NCI-H2227 (cell line): ENCODE results near the gene PCDH9.
"Not testable (repeated sequence)": the region's sequence is repeated elsewhere in the genome, so short reads cannot be mapped to it uniquely, and the experiment has no call there.

ENCODE experiments used
- DNase-seq: peaks from one replicate; lab custom pipeline; 2025; ENCODE audit not compliant: unreplicated experiment; lab: John Stamatoyannopoulos, UW

The PCDH9 gene

DNA sequence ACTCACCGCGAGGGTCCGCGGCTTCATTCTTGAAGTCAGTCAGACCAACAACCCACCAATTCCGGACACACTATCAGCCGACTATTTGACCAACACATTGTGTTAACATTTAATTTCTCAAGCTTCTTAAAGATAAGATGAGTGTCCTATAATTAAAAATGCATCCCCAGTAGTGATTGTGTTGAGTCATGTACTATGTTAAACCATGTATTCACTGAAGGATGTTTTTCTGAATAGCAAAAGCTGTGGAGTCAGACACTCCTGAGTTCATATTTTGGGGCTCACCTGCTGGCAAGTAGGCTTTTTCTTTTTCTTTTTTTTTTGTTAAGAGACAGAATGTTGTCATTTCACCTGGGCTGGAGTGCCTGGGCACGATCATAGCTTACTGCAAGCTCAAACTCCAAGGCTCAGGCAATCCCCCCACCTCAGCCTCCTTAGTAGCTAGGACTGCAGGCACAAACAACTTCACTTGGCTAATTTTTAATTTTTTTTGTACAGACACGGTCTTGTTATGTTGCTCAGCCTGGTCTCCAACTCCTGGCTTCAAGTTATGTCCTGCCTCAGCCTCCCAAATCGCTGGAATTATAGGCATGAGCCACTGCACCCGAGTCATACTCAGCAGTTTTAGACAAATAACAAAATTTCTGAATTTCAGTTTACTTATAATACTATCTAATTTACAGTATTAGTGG is 606.9 kb downstream of the PCDH9 start:
- DNase-seq: no peak

DNA sequence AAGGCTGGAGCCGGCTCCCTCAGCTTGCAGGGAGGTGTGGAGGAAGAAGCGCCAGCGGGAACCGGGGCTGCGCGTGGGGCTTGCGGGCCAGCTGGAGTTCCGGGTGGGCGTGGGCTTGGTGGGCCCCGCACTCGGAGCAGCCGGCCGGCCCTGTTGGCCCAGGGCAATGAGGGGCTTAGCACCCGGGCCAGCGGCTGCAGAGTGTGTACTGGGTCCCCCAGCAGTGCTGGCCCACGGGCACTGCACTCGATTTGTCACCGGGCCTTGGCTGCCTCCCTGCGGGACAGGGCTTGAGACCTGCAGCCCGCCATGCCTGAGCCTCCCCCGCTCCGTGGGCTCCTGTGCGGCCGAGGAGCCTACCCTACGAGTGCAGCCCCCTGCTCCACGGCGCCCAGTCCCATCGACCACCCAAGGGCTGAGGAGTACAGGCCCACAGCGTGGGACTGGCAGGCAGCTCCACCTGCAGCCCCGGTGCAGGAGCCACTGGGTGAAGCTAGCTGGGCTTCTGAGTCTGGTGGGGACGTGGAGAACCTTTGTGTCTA is 608.2 kb downstream of the PCDH9 start:
- not testable (repeated sequence) for DNase-seq

DNA sequence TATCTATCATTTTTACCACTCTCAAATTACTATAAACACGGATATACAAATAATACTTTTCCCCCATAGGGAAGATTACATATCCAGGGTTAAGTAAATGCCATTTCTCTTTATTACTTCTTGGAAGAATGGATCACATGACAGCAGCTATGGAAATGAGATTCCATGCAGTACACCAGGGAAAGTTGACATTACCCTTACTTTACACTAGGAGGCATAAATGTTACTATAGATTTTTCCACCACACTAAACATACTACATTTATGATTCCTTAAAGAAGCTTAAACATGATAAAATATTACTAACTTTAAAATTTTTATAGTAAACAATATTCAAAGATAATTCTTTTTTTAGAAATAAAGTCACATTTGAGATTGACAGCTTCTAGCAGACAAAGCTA is 611.4 kb downstream of the PCDH9 start:
- DNase-seq: peak; percentile 31

DNA sequence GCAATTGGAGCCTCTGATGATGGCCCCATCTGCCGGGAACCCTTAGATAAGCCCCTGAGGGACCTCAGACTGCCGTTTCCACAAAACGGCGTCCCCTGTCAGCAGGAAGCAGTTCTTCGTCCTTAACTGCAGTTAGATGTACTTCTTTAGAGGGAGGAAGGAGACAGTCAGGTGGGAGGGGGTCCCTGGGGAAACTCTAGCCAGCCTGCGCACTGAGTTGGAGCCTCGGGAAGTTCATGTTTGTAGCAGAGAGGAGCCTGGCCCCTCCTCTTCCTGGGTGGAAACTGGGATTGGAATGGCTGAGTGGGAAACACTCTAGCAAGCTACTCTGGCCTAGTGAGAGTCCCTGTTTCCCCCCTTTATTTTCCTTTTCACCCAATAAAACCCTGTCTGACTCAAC is 612.4 kb downstream of the PCDH9 start:
- DNase-seq: no peak

DNA sequence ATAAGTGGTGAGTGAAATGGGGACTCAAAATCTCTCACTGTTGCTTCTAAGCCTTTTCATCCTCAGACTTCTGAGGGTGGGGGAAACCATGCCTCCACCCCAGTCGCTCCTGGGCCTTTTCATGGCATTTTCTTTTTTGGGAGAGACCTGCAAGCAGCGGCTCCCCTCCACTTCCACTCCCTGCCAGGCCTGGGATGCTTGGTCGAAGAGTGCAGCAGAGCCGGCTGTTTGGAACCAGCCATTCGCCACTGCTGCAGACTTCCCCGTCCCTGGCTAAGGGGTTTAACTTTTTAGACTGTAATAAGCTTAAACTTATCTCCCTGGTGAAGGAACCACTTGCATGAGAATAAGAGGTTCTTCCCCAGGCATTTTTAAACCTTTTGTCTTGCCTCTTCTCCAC is 617.2 kb downstream of the PCDH9 start:
- no peak for DNase-seq

DNA sequence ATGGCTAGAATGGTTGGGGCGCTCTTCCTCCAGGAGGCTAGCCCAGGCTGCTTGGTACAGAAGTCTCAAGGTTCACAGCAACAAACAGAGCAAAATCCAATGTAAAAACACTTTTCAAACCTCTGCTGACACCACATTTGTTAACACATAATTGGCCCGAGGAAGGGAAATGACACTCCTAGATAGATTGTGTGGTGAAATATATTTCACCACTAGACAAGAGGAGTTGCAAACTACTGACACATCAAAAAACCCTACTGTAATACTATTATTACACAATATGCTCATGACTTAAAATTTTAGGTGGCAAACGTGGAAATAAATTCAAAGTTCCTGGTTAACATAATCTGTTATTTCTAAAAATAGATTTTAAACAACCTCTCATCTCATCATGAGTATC is 643.6 kb downstream of the PCDH9 start:
- no peak for DNase-seq

DNA sequence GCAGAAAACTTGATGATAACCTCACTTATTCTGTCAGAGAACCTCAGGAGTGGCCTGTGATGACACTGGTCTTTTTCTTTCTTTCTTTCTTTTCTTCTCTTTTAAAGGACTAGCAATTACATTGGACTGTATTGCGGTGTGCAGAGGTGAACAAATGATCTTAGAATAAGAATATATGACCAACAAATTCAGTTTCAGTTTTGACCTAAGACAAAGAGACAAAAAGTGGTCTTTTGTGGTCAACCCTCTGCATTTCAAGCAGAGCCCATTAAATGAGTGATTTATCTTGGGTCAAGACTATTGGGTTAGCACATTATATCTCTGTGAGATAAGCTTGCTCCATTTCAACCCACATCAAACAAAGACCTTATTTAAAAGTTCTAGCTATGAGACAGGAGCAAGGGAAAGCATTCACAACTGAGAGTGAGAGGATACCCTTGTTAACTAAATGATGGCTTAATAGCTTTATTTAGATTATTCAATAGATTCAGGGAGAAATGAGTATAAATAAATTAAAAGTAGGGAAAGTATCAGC is 644.4 kb downstream of the PCDH9 start:
- DNase-seq: no peak

DNA sequence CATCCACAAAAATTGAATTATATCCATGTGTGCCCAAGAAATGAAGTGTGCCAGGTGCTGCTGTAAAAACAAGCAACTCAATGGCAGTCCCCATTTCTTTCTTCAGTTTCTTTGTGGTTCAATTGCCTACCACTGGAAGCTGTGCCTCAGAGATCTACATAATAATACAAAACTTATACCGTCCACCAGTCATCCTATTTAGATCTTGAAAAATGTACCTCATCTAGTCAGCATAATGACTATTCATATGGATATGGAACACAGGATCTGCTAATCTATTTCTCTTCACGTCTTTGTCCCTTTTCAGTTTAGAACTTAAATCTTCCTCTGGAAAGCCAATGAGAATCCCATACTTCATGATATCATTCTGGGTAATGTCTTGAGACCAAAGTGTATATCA is 648.5 kb downstream of the PCDH9 start:
- no peak for DNase-seq

DNA sequence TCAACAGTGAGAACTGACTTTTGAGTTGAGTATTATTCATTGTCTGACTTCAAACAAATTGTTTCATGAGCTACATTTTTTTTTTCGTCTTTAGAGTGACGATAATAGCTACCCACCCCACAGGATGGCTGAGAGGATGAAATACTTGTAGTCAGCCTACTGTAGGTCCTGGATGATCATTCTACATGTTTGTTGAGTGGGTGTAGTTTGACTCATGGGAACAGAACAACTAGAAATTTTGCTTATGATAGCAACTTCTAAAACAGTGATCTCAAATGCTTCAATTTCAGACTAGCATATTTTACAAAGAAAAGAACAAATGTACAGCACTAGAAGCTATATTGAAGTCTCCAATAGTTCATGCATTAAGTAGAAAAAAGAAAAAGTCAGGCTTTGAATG is 651.8 kb downstream of the PCDH9 start:
- no peak for DNase-seq

DNA sequence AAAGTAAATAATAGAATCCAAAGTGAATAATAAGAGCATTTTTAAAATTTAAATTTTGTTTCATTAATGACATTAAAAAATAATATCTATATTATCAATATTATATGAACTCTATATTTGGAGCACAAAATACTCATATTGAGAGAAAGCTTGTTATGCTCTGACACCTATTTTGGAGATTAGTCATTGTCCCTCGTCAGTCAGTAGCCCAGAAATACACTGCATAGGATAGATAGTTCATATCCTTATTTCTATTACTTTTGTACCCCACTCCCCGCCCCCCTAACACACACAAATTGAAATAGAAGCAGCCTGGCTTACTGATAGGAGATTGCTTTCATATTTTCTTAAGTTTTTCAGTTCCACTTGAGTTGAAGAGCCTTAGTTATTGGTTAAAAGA is 652.8 kb downstream of the PCDH9 start:
- no peak for DNase-seq

DNA sequence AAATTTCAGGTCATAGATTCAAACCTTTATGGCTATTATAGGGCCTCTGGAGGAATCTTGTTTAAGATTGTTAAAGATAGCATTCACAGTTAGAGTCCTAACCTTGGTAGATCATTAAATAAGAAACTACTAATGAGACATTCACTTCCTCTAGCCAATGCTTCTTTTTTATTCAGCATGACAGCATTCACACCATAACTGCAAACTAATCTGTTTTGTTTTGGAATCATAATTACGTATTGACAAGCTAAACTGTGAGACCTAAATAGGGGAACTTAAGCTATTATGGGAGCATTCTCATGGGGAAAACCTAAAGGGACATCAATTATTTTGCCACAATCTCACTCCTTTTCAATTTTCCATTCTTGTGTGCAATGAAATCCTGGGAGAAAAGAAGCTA is 653.8 kb downstream of the PCDH9 start:
- DNase-seq: no peak

DNA sequence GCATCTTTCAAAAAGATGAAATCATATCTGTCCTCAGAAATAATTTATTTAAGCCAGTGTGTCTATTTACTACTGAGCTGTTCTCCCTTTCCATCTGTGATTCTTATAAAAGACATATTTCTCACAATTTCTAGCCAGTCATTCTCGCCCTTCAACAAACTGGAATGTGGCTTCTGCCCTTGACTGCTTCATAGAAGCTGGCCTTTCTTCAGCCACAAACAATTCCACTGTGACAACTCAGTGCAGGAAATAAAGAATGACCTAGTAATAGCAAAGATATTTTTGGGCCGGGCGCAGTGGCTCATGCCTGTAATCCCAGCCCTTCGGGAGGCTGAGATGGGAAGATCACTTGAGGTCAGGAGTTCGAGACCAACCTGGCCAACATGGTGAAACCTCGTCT is 655.5 kb downstream of the PCDH9 start:
- no peak for DNase-seq

DNA sequence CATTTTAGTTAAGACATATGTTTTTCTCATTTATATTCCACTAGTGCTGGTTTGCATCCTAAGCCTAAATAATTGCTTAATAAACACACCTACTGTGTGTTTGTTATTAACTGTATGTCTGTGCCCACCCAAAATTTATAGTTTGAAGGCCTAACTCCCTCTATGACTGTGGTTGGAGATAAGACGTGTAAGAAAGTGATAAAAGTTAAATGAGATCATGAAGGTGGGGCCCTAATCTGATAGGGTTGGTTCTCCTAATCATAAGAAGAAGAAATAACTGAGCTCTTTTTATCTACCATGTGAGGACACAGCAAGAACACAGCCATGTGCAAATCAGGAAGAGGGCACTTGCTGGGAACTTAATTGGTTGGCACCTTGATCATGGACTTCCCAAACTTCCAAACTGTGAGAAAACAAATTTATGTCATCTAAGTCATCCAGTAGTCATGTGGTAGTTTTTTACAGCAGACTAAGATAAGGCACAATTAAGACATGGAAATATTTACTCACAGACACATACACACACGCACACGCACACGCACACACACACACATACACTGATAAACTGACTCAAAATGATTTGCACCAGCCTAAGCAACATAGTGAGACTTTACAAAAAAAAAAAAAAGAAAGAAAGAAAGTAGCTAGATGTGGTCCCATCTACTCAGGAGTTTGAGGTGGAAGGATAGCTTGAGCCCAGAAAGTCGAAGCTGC is 662.1 kb downstream of the PCDH9 start:
- no peak for DNase-seq

DNA sequence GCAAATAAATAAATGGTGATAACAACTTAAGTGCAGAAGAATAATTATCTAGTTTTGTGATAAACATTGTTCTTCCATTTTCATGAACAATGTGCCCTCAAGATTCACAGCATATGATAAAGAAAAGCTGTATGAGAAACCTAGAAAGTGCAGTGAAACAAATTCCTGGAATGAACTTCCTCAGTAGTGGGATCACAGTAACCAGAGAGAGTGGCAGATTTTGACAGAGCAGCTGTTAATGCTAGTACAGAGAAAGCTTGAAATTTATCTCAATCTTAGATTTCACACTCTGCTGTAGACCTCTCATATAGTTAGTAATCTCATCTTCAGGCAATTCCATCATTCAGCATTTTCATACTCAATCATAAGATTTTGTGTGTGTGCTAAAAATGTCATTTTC is 664.9 kb downstream of the PCDH9 start:
- no peak for DNase-seq

DNA sequence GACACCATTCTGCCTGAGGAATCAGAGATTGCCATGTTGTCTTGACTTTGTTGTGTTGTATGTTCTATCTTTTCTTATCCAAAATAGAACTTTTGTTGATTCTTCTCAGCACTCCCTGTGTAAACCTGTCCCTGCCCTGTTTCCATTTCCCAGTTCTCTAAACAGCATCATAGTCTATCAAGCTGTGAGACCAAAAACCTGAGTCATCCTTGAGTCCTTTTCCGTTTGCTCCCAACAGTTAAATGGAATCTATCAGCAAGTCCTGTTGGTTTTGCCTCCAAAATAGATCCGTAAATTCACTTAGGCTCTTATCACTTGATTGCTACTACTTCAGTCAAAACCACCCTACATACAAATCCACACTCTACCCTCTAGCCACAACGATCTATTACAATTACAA is 667.1 kb downstream of the PCDH9 start:
- no peak for DNase-seq

DNA sequence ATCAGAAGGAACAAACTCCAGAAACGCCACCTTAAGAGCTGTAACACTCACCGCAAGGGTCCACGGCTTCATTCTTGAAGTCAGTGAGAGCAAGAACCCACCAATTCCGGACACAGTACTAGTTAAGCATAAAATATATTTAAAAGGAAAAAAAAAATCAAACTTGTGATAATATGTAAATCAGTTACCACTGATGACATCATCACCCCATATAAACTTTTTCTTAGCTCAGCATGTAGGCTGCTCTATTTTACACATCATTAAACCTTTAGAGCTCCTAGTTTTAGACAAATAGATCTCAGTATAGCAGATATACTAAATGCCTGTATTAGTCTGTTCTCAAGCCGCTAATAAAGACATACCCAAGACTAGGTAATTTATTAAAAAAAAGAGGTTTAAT is 668.1 kb downstream of the PCDH9 start:
- no peak for DNase-seq

DNA sequence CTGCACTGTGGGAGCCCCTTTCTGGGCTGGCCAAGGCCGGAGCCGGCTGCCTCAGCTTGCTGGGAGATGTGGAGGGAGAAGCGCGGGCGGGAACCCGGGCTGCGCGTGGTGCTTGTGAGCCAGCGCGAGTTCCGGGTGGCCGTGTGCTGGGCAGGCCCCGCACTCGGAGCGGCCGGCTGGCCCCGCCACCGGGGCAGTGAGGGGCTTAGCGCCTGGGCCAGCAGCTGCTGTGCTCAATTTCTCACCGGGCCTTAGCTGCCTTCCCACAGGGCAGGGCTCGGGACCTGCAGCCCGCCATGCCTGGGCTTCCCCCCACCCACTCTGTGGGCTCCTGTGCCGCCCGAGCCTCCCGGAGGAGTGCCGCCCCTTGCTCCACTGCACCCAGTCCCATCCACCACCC is 669.1 kb downstream of the PCDH9 start:
- DNase-seq: no peak

DNA sequence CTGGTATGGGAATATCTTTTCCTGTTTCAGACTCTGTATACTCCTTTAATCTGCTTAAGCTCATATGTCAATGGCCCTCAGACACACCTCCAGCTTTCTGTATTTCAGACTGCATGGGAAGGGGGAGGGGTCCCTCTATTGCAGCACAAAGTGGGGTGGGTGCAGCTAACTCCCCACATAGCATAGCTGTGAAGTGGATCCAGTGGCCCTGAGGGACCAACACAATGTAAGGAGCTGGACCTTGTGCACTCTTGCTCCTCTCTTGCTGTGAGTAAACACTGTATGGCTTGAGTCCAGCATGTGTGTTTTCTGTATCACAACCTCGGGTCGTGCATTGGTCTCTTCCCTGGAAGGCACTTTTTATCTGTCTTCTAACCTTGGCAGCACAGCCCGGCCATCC is 669.9 kb downstream of the PCDH9 start:
- DNase-seq: no peak

DNA sequence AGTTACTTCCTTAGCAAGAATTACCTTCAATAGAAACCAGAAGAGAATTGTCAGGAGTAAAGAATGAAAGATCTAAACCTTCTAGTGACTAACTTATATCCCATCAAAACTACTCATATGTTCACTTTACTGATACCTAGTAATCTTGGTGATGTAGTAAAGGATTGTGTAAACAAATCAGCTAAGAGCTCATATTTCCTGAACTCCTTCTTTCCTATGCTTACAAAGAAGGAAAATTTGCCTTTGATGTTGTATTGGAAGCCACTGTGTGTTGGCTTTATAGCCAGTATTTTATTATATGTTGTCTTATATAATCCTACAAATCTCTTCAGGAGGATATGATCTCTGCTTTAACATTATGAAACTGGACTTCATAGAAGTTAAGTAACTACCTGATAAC is 671.0 kb downstream of the PCDH9 start:
- no peak for DNase-seq

DNA sequence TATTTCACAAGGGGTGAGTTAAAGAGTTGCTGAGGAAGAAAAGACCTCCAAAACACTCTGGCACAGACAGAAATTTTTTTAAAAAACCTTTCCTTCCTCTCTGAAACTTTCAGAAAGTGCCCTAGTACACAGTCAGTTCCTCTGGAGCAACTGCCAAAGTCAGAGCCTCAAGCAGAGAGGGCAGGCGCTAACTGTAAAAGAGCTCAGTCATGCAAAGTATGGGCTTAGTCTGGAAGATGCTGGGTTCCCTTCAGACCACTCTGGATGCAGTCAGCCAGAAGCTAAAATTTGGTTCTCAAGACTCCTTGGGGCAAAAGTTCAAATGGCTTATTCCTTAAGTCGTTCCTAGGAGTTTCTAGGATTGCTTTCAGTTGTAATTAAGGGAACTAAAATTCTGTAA is 671.6 kb downstream of the PCDH9 start:
- no peak for DNase-seq

DNA sequence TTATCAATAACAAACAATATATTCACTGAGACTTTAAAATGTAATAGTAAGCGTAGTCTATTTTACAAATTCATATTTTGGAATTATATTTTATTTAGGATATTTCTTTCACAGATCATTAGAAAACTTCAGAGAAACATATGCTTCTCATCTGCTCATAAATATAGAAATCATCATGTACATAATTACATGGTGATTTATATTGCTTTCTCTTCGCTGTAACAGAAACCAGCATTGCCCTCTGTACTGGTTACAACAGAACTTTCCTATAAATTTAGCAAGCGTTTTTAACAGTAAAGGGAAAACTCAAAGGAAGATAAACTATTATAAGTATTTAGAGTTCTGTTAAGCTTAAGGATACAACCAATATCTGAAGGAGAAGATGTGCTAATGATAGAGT is 672.8 kb downstream of the PCDH9 start:
- no peak for DNase-seq

DNA sequence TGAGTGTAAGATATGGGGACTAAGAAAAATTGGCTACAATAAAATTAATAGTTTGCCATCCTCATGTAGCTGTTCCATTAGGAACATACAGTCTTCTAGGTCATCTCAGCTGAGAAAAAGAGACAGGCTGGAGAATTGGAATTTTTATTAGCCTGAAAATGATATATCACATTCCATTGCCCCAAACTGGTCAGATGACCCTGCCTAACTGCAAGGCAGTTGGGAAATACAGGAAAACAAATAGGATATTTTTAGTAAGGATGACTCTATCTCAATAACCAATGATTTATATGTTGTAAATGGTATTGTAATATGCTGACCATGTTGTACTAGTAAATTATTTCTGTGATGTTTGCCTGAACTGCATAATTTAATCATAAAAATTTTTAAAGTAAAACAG is 673.8 kb downstream of the PCDH9 start:
- DNase-seq: no peak
